Body of pancreas (tissue), 4 donors: Measurements from ENCODE around the gene EDAR. TPM values are rescaled to one million over a fixed set of nuclear protein-coding genes. Genes with fewer than 3 reads are reported as not detected.
A peak's percentile ranks its signal among the peaks of the same experiment; 100 is the strongest.

Source experiments
- ATAC-seq: fragments of 150-250 bp; one replicate; pipeline ENCODE4 v1.9.1; 2016
- DNase-seq, 4 donors: peaks; one replicate each; pipeline ENCODE4 v3.0.0-alpha.2; 2019
- H3K27ac ChIP-seq, 4 donors: fragments of 200-600 bp; sonication (generic); 1 replicate in 3 of 4; 2 replicates in 1 of 4; pipeline versions ENCODE4 v1.5.1 to v1.6.1; 2016 to 2019; ENCODE audit warnings: mild to moderate bottlenecking in 1 of 4, mixed read lengths in 1 of 4, moderate library complexity in 1 of 4
- H3K27me3 ChIP-seq, 2 donors: fragments of 200-600 bp; sonication (generic); one replicate each; pipeline ENCODE4 v1.6.0; 2016; ENCODE audit warnings: mild to moderate bottlenecking in 1 of 2
- H3K36me3 ChIP-seq, 2 donors: fragments of 200-600 bp; sonication (generic); replicated peaks in 1 of 2; 2 replicates each; pipeline ENCODE4 v1.5.1; 2016; ENCODE audit warnings: low read depth in 2 of 2; ENCODE audit not compliant: insufficient read depth in 1 of 2
- H3K4me1 ChIP-seq: fragments of 200-600 bp; sonication (generic); one replicate; pipeline ENCODE4 v1.6.0; 2016
- H3K4me3 ChIP-seq, 2 donors: fragments of 200-600 bp; sonication (generic); 1 replicate in 1 of 2; 2 replicates in 1 of 2; pipeline ENCODE4 v1.5.1; 2016 to 2019
- H3K9me3 ChIP-seq, 3 donors: fragments of 200-600 bp; sonication (generic); 1 replicate in 2 of 3; 2 replicates in 1 of 3; pipeline ENCODE4 v1.5.1; 2016
- POLR2A ChIP-seq, 3 donors: fragments of 450-650 bp; IDR thresholded peaks; one replicate each; pipeline ENCODE4 v1.6.1; 2016; ENCODE audit warnings: antibody characterized with exemption in 3 of 3, mild to moderate bottlenecking in 2 of 3
- WGBS, 2 donors: methylation state at CpG; one replicate each; pipeline ENCODE4 v1.1.5; 2017; 5-methylcytosine and 5-hydroxymethylcytosine counted together
- intact Hi-C: fragments of 100-400 bp; cut with DNase I; formaldehyde crosslinking; loops from one replicate; pipeline ENCODE4 v1.15.1; 2023
- total RNA-seq, 2 donors: library from RNA; depleted of rRNA; stranded (reverse); fragments of >200 nt; gene quantifications; one replicate each; pipeline ENCODE4 v1.1.0, GENCODE V29; 2016
- TF ChIP-seq, protein P1 (sequence below), 7 experiments: fragments of 450-650 bp in 4 of 7; fragments of 200-600 bp in 3 of 7; sonication (generic) in 3 of 7; IDR thresholded peaks; one replicate each; pipeline ENCODE4 v1.5.1; 2016 to 2019; ENCODE audit warnings: antibody characterized with exemption in 7 of 7

The EDAR gene
- not detected for total RNA-seq

DNA sequence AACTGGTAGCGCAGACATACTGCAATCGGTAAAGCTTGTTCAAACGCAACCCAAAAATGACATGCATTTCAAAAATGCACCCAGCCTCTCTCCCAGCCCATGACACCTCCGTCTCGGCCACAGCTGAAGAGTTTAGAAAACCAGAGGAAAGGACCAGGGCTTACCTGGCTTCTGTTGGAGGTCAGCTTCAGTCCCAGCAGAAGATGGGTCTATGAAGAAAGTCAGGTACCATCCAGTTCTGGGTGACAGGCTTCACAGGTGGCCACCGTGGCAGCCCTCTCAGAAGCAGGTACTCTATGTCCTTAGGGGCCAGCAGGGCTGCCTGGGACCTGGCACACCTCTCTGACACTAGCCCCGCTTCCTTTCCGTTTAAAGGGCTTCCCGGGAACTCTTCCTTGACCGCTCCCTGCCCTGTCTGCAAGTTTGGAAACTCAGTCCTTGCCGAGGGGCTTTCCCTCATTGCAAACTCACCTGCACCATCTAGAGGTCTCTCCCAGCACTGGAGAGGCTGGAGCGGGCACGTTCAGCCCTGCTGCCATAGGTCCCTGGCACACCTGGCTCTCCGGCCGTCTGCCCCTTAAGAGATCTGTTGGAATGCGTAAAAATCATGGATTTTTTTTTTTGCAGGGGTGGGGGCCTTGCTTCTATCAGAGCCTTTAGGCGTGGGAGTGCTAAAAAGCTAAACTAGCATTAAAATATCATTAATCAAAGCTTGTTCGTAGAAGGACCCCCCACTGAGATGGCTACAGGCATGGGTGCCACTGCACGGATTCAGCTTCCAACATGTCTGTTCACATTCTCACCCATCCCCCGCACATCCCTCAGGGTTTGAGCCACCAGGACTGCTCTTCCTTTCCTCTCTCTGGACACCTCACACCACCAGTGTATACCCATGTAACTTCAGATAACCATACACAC lies at the start of gene EDAR:
Gene EDAR, minus strand, starts transcription at position 425 of the 918 bp plus-strand sequence. CDS start 58,206 bp downstream, outside the sequence.
- Histone ChIP-seq H3K27ac (no peak within 1 kb of the TSS), H3K4me3 (no peak within 1 kb of the TSS), H3K9me3 (no peaks in the 10 kb centered on the region), H3K36me3 (no peaks in the 10 kb centered on the region), H3K4me1 (peaks cover 6% of the 10 kb centered on the region), H3K27me3 (no peaks in the 10 kb centered on the region)
- ATAC-seq (peak; percentile 89), DNase-seq (peak; percentile 50 to 67 (median 64))
- 9 to 15% methylated on average over 20 of the region's 20 CpGs for WGBS, 2 donors
- TF ChIP-seq, protein P1, sequence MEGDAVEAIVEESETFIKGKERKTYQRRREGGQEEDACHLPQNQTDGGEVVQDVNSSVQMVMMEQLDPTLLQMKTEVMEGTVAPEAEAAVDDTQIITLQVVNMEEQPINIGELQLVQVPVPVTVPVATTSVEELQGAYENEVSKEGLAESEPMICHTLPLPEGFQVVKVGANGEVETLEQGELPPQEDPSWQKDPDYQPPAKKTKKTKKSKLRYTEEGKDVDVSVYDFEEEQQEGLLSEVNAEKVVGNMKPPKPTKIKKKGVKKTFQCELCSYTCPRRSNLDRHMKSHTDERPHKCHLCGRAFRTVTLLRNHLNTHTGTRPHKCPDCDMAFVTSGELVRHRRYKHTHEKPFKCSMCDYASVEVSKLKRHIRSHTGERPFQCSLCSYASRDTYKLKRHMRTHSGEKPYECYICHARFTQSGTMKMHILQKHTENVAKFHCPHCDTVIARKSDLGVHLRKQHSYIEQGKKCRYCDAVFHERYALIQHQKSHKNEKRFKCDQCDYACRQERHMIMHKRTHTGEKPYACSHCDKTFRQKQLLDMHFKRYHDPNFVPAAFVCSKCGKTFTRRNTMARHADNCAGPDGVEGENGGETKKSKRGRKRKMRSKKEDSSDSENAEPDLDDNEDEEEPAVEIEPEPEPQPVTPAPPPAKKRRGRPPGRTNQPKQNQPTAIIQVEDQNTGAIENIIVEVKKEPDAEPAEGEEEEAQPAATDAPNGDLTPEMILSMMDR (IDR thresholded peaks at IDR 0.05) = peak in 6 of 7 experiments; percentile 32 to 64 (median 58)
- TF ChIP-seq POLR2A (IDR thresholded peaks at IDR 0.05) = no peak
- intact Hi-C loops = no loop called here

DNA sequence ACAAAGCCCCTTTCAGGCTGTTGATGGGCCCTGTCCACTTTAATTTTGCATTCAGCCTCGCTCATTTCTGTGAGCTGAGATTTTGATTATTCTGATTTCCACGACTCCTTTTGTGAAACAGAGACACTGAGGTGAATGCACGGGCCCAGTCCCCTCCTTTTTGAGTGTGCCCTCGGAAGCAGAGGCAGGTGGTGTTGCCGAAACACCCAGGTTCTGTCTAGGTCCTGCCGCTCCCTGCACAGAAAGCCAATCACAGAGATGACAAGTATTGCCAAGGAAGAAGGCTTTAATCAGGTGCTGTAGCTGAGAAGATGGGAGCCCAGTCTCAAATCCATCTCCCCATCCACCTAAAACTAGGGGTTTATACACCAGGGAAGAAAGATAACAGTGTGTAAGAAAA lies 44.2 kb upstream of the EDAR start:
- no peak for TF ChIP-seq POLR2A (IDR thresholded peaks at IDR 0.05)
- TF ChIP-seq, protein P1 (IDR thresholded peaks at IDR 0.05) = no peak
- 87 to 90% methylated on average over 6 of the region's 6 CpGs for WGBS, 2 donors
- peaks cover 11% of the 10 kb centered on the region for H3K4me1 ChIP-seq
- no peak overlapping the region for H3K27ac ChIP-seq
- no peak for ATAC-seq
- H3K36me3 ChIP-seq = no peaks in the 10 kb centered on the region
- no peak for DNase-seq
- H3K9me3 ChIP-seq = no peaks in the 10 kb centered on the region
- intact Hi-C loops = no loop called here
- no peaks in the 10 kb centered on the region for H3K27me3 ChIP-seq
- no peak overlapping the region for H3K4me3 ChIP-seq

DNA sequence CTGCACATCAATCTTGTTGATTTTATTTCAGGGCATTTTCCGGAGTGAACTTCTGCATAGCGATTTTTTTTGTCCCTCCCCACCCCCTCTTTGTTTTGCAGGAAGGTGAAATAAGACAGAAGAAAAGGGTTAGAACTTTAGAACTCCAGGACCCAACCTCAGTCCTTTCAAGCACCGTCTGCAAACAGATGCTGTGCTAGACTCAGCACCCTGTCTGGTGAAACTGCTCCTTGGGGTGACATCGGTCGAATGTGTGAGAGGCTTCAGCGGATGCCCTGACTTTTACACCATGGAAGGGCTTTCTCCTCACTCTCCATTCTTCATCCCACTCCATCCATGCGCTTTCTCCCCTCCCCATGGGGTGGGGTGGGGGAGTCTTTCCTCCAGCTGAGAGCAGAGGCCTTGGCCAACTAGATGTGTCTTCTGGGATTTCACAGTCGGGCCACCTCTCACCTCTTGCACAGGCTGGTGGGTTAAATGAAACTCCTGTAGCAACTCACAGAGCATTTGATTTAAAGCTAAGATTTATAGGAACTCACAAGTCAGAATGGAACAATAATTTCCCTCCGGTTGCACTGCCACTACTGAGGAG lies 43.3 kb upstream of the EDAR start:
- DNase-seq (no peak), ATAC-seq (no peak)
- WGBS, 2 donors = 58 to 72% methylated on average over 9 of the region's 9 CpGs

DNA sequence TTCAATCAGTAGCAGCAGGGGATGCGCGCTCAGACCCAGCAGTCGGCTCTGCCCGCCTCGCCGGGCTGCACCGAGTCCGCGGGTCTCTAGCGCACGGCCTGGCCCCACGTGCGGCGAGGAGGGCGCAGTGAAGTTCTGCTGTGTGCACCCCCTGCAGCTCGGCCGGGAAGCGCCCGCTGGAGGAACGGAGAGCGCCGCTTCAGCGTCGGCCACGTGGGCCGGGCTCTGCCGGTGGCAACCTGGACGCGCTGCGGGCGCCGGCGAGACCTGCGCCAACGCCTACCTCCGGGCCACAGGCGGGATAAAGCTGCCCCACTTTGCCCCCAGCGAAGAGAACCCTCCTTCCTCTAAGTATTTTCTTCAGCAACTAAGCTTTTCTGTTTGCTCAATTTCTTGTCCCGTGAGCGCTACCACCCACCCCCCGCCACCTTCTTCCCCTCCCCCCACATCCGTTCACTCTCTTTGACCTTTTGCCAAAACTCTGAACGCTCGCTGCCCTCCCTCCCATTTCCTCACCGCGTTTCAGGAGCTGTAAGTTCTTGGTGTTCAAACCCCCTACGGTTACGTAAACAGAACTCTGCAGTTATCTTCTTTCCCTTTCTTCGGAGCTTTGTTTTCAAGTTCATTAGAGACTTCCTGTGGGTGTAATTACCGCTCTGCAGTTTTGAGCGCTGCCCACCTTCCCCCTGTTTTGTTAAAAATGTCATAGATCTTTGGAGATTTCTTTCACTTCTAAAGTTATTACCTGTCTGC lies 42.6 kb upstream of the EDAR start:
- intact Hi-C loops = no loop called here
- peak; percentile 29 to 52 (median 46) for DNase-seq
- WGBS, 2 donors = 1 to 5% methylated on average over 21 to 43 of the region's 51 CpGs
- no peaks in the 10 kb centered on the region for H3K9me3 ChIP-seq
- peak overlapping the region in 1 of 2 donors; percentile 25 for H3K4me3 ChIP-seq
- H3K36me3 ChIP-seq = no peaks in the 10 kb centered on the region
- no peaks in the 10 kb centered on the region for H3K27me3 ChIP-seq
- peaks cover 11% of the 10 kb centered on the region for H3K4me1 ChIP-seq
- peak; percentile 76 for ATAC-seq
- H3K27ac ChIP-seq = no peak overlapping the region
- TF ChIP-seq POLR2A (IDR thresholded peaks at IDR 0.05) = no peak
- TF ChIP-seq, protein P1 (IDR thresholded peaks at IDR 0.05) = no peak

More for the DNA sequence above, 43.3 kb upstream of the EDAR start:
- Histone ChIP-seq H3K36me3 (no peaks in the 10 kb centered on the region), H3K4me1 (peaks cover 11% of the 10 kb centered on the region), H3K27ac (no peak overlapping the region), H3K9me3 (no peaks in the 10 kb centered on the region), H3K4me3 (no peak overlapping the region), H3K27me3 (no peaks in the 10 kb centered on the region)
- intact Hi-C loops = no loop called here
- no peak for TF ChIP-seq POLR2A (IDR thresholded peaks at IDR 0.05)
- TF ChIP-seq, protein P1 (IDR thresholded peaks at IDR 0.05) = no peak
